Adipose tissue (tissue), 3 donors: ENCODE results near the gene CPOX. TPM values are rescaled to one million over a fixed set of nuclear protein-coding genes. Genes with fewer than 3 reads are reported as not detected.

ENCODE experiments used
- polyA plus RNA-seq, 3 donors: library from polyadenylated mRNA; stranded (reverse); fragments of 200-250 nt; gene quantifications; one replicate each; pipeline ENCODE4 v1.2.3, GENCODE V29; 2013
- donor health status: healthy with polysubstance abuse.
- donor health status: Bipolar disorder and iron deficiency.
- donor health status: healthy.

CPOX gene
- polyA plus RNA-seq, 3 donors: 6.0 to 7.7 (median 7.2) TPM

Other genes with a start within 250 kb of the CPOX start
- not detected for gene OR5K4, start 239.8 kb downstream of the CPOX start, polyA plus RNA-seq
- gene OR5K3, start 202.9 kb downstream of the CPOX start, polyA plus RNA-seq: not detected
- not detected for gene OR5K1, start 130.4 kb downstream of the CPOX start, polyA plus RNA-seq
- not detected for gene OR5K2, start 95.9 kb downstream of the CPOX start, polyA plus RNA-seq
- 10 to 100 TPM; 23.0 to 62.4 (median 60.4) TPM for gene CLDND1, start 70.7 kb downstream of the CPOX start, polyA plus RNA-seq
- under 1 TPM in 2 of 3 donors, not detected in 1; 0.25 to 0.30 TPM for gene GPR15, start 61.6 kb downstream of the CPOX start, polyA plus RNA-seq
- 10 to 100 TPM in 1 of 3 donors, 1 to 10 TPM in 2; 3.3 to 13.1 (median 9.9) TPM for gene ST3GAL6, start 169.7 kb upstream of the CPOX start, polyA plus RNA-seq